GM19324 (cell line): ENCODE measurements around the gene APBB2.

Experiments used
- ATAC-seq: cut with Tn5 transposase; IDR thresholded peaks from one replicate; pipeline ENCODE4 v1.9.1; 2021; ENCODE audit warnings: mild to moderate bottlenecking, moderate library complexity; ENCODE audit not compliant: unreplicated experiment, low FRiP score

The APBB2 gene

GRCh38 chr4:41142376-41143310, 71.7 kb downstream of the APBB2 start:
- ATAC-seq = no peak

- ATAC-seq = no peak
These were observed 72.4 kb downstream of the APBB2 start for GRCh38 chr4:41141900-41142299.

DNA sequence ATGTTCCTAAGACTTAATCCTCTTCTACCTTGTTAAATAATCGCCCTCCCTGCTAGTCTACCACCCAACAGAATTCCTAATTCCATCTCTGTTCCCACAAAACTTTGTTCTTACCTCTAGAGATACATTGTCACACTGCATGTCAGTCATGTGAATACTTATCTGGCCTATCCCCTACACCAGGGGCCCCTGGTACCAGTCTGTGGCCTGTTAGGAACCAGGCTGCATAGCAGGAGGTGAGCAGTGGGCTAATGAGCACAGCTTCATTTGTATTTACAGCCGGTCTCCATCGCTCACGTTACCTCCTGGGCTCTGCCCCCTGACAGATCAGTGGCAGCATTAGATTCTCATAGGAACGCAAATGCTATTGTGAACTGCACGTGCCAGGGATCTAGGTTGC, 73.9 kb downstream of the APBB2 start:
- no peak for ATAC-seq

DNA sequence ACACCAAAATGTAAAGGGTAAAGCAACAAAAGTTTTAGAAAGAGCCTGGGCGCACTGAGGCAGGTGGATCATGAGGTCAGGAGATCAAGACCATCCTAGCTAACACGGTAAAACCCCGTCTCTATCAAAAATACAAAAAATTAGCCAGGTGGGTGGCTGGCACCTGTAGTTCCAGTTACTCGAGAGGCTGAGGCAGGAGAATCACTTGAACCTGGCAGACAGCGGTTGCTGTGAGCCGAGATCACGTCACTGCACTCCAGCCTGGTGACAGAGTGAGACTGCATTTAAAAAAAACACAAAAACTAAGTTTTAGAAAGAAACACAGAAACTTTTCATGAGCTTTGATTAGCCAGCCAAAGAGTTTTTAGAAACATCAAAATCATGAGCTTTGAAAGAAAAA, 76.5 kb downstream of the APBB2 start:
- ATAC-seq = no peak

DNA sequence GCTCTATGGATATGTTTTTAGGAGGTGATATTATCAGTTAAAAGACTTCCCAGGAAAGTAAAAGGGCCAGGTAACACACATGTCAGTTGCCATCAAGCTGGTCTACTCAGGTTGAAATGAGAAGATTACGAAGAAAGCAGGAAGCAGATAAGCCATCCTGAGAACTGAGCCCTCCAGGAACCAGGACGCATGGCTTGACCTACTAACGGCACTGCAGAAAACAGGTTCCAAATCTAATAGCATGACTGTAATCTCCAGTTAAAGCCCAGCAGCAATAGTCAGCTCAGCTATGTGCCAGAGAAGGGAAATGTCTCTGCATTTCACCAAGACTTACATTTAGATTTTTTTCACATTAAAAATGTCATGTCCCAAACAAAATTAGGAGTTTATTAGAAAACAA, 77.9 kb downstream of the APBB2 start:
- no peak for ATAC-seq

DNA sequence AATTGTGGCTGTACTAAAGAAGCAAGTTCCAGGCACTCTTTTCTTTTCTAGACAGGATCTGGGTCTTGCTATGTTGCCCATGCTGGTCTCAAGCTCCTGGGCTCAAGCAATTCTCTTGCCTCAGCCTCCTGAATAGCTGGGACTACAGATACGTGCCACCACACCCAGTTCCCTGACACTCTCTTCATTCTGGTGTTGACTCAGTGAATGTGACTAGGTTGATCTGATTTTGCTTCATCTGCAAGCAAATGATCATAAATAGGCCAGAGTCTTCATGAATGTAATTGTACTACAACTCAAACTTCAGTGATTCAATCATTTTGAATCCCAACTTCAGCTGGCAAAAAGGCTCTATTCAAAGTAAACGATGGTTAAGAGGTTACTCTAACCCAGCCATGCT, 78.5 kb downstream of the APBB2 start:
- ATAC-seq = no peak

DNA sequence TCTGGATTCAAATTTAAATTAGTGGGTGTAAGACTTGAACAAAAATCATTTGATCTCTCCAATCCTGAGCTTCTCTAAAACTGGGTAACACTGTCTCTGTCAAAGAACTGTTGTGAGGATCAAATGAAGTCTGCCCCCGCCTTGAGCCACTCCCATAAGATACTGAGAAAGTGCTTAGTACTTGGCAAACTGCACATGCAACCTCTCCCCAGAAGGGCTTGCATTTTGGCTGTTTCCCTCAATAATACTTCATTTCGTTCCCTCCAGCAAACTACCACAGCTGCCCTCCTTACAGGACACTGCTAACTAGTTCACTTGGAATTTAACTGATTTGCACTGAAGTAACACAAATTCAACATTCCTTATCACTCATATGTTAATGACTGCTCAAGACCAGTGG, 79.8 kb downstream of the APBB2 start:
- ATAC-seq = no peak

GRCh38 chr4:41133454-41134018, 80.8 kb downstream of the APBB2 start:
- no peak for ATAC-seq

DNA sequence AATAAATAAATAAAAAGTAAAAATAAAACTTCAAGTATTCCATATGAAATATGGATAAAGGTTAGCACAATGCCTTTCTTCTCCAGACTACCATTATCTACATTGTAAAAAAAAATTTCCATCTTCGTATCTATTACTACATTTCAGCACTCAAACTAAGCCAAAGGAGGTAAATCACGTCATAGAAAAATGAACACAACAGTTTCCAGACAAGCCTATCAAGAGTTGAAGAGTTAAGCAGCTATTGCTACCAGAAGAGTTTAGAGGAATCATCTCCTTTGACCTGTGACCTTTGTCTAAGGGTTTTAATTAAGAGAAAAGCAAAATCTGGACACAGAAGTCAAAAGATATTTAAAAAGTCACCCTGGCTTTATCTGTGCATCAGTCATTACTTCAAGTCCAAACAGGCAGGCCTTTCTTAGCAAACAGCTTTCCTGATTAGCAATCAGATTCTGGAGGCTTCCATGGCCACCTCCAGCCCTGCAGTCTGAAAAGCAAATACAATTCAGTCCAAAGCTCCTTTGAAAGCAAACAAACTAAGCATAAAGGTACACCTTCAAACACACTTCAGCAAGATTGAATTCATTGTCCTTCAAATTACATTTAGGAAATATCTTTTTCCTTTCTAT, 82.2 kb downstream of the APBB2 start:
- ATAC-seq = no peak

- ATAC-seq = no peak
These were observed 84.4 kb downstream of the APBB2 start for GRCh38 chr4:41129936-41130440.

GRCh38 chr4:41129128-41129754, 85.1 kb downstream of the APBB2 start:
- no peak for ATAC-seq

GRCh38 chr4:41125558-41126311, 88.6 kb downstream of the APBB2 start:
- ATAC-seq = no peak

DNA sequence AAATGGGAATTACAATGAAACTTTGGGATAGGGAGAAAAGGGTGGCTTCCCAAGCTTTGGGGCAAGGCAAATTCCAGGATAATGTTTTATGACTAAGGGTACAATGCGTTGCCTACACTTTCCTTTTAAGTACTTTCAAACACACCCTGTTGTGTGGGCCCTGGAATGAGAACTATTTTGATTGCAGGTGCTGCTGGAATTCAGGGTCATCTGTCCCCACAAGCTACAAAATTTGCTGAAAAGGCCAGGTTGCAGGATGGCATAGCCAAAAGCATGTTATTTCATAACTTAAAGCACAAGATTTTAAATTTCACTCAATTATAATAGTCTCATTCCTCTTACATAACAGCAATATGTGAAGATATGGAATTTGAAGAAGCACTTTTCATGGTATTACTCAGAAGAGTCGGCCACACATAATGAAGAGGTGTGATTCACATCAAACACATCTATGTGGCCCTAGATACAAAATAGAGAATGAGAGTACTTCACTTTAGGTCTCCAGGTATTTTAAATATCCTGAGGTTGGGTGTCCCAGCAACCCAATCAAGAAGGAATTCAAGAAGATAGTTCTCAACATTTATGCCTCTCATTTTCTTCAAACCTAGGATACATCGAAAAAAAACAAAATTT, 89.3 kb downstream of the APBB2 start:
- no peak for ATAC-seq

GRCh38 chr4:41122775-41123174, 91.6 kb downstream of the APBB2 start:
- ATAC-seq = no peak

DNA sequence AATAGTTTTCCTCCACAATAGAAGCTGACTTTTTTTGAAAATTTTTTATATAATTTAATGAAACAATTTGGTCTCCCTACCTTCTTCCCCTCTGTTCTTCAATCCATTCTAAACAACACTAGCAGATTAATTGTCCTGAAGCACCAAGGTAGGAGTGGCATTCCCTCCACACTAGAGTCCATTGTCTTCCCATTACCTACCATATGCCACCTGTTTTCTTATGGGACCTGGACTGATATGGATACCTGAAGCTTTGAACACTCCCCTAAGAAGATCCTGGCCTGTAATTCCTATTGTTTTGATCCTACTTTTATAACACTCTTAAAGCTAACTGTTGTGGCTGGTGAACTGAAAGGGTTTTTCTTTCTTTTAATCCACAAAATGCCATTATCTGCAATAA, 92.0 kb downstream of the APBB2 start:
- no peak for ATAC-seq

DNA sequence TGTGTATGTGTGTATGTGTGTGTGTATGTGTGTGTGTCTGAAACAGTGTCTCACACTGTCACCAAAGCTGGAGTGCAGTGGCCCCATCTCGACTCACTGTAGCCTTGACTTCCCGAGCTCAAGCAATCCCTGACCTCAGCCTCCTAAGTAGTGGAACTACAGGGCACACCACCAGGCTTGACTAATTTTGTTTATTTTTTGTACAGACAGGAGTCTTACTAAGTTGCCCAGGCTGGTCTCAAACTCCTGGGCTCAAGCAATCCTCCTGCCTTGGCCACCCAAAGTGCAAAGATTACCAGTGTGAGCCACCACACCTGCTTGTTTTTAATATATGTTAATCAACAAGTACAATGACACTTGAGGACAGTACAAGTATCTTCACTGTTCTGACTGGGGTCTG, 92.4 kb downstream of the APBB2 start:
- no peak for ATAC-seq

DNA sequence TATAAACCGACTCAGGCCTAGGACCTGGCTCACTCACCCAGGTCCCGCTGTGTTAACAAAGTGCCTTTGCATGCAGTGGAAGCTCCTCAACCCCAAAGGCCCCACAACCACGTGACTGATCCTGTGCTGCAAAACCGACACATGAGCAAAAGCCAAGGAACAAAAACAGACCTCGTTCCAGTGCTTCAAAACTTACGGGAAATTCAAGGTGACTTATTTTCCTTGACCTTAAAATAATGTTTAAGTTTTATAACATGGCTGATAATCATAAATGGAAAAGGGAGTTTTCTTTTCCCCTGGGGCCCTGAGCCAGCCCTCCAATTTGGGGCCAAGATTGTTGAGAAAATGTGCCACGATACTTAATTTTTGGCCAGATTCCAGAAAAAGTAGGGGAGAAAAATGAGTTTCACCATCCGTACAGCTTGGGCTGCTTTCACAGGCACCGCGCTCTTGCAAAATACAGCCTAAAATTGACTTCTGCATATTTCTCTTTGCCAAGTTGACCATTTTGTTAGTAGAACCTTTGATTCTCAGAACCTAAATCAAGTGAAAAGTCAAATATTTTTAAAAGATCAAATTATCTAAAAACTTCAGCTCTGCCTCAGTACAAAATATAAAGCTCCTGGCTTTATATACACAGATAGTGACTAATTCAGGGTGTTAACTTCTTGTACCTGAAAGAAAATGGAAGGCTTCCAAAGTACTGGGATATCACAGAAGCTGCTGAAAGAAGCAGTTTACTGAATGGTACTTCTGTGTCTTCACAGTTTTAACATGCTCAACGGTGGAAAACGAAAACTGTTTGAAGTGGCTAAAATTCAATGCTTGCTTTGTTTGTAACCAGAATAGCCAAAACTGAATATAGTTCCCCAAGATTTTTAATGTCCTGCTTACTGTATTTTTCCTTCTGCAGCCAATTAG, 93.8 kb downstream of the APBB2 start:
- ATAC-seq = no peak

DNA sequence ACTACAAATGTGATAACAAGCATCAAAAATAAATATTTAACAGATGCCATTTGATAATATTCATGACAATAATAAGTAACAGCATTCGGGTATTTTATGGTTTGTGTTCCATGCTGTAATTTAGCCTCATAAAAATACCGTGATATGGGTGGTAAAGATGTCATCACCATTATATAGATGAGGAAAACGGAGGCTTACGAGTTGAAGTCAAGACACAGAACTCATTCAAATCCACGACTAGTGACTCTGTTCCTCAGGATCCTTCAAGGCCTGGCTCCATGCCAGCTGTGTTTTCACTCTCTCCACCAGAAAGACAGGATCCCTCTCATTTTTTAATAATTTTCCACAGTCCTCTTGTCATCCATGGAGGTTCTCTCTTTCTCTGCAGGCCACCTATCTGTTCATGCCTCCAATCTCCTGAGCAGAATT, 94.5 kb downstream of the APBB2 start:
- ATAC-seq = no peak

DNA sequence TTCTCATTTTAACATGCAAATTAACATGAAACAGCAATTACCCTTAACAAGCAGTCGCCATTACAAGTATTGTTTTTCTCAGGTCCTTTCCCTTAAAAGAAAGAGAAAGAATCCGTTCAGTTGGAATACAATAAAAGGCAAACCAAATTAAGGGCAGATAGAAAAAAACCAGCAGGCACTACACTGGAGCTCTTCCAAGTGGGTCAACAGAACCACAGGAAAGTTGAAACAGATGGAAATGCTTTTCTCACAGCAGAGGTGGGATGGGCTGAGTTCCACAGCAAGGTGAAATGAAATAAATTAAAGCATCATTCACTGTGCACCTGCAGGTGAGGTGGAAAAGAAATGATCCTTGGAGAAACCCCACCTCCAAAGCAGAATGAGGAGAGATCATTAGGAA, 102.6 kb downstream of the APBB2 start:
- ATAC-seq = no peak
